Ovary (tissue), 9 donors: Measurements from ENCODE around the gene GCSH. TPM values are rescaled to one million over a fixed set of nuclear protein-coding genes. Genes with fewer than 3 reads are reported as not detected.

Experiments used
- DNase-seq, 5 donors: peaks; one replicate each; pipeline ENCODE4 v3.0.0-alpha.2; 2019 to 2020
- H3K27ac ChIP-seq, 2 donors: fragments of 200-600 bp; one replicate each; pipeline versions ENCODE4 v1.5.1 to v1.8.0; 2019 to 2022
- H3K27me3 ChIP-seq: fragments of 200-600 bp; one replicate; pipeline ENCODE4 v1.8.0; 2022
- H3K36me3 ChIP-seq: fragments of 200-600 bp; sonication (generic); one replicate; pipeline ENCODE4 v1.5.1; 2019
- H3K4me1 ChIP-seq: one replicate; pipeline ENCODE4 v1.8.1; 2013; ENCODE audit warnings: mild to moderate bottlenecking, moderate library complexity; ENCODE audit not compliant: insufficient read depth
- H3K4me3 ChIP-seq: fragments of 200-600 bp; sonication (generic); one replicate; pipeline ENCODE4 v1.5.1; 2017
- H3K9me3 ChIP-seq, 2 donors: fragments of 200-600 bp in 1 of 2; sonication (generic) in 1 of 2; one replicate each; pipeline versions ENCODE4 v1.5.1 to v1.8.1; 2013 to 2019; ENCODE audit warnings: mild to moderate bottlenecking in 1 of 2, moderate library complexity in 1 of 2
- EP300 ChIP-seq: sonication (generic); formaldehyde crosslinking; IDR thresholded peaks from one replicate; pipeline ENCODE4 v1.6.1; 2017; ENCODE audit warnings: antibody characterized with exemption
- POLR2A ChIP-seq: fragments of 450-650 bp; IDR thresholded peaks from one replicate; pipeline ENCODE4 v1.6.1; 2017; ENCODE audit warnings: antibody characterized with exemption, mild to moderate bottlenecking, moderate library complexity
- WGBS, 3 donors: extraction: QIAGEN DNeasy Blood & Tissue Kit in 1 of 3; methylation state at CpG; one replicate each; pipeline versions ENCODE4 v1.1.5 to v1.1.7; 2013 to 2017; 5-methylcytosine and 5-hydroxymethylcytosine counted together
- intact Hi-C, 4 donors: fragments of 100-400 bp; cut with DNase I; formaldehyde crosslinking; loops; one replicate each; pipeline versions ENCODE4 v1.11.0 to v1.15.1; 2022 to 2023
- polyA plus RNA-seq, 2 donors: library from polyadenylated mRNA; stranded (reverse); fragments of 200-250 nt in 1 of 2; fragments of 350-450 nt in 1 of 2; fragmentation: Illumina TruSeq in 1 of 2; extraction: RNeasy Lipid Tissue Mini Kit (QIAGEN cat#74804) in 1 of 2; gene quantifications; one replicate each; pipeline ENCODE4 v1.2.3, GENCODE V29; 2013 to 2014
- total RNA-seq, 7 donors: library from RNA; depleted of rRNA in 2 of 7; stranded (reverse); fragments of >200 nt in 2 of 7; fragmentation: NEBNext Ultra II Directional in 3 of 7; extraction: Animal tissue kit (Norgen Biotek cat#: 25700) in 3 of 7; gene quantifications; one replicate each; pipeline versions ENCODE4 v1.1.0 to v1.2.4, GENCODE V29; 2016 to 2023
- TF ChIP-seq, protein P1 (sequence below), 3 donors: fragments of 450-650 bp in 2 of 3; fragments of 200-600 bp in 1 of 3; IDR thresholded peaks; one replicate each; pipeline versions ENCODE4 v1.5.1 to v1.8.0; 2016 to 2022; ENCODE audit warnings: antibody characterized with exemption in 3 of 3, mild to moderate bottlenecking in 1 of 3
- donor health status: DM: no; HTN: no; CAD: no; lungs with moderate emphysema.
- donor health status: DM: no; HTN: no; CAD: no.
- donor health status: Bipolar disorder and iron deficiency.
- donor health status: DM: yes; HTN: yes; CAD: no.
- donor health status: DM: no; HTN: no; CAD: no.
- donor health status: DM: yes; HTN: yes; CAD: no.

The GCSH gene
- total and polyA plus RNA-seq, 9 donors = 13.7 to 45.0 (median 26.2) TPM

DNA sequence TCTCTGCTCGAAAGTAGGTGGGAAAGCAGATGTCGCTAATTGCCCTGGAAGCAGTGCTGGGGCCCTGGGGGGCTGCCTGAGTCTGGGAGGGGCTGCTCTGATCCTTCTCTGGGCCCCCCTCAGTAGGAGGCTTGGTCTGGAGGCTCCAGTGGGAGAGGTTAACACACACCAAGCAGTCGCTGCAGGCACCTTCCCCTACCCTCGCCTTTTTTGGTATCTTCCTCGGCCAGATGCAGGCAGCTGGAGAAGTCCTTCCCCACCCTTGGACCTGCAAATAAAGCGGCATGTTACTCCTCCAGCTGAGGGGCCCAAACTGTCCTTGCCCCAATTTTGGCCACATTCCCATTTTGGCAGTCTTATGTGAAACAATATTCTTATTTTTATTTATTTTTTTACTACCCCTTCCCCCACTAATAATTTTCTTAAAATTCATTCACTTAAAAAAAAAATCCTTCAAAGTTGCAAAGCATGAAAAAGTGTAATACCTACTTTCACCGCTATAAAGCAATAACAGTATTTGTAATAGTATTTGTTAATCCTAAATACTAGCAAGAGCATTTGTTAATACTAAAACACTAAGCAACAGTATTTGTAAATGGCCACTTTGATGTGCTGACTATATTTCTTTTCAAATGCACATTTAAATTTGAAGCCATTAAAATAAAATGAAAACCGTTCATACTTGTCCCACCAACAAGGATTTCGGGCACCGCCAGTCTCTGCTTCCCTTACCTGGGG lies 34.2 kb downstream of the GCSH start:
- Histone ChIP-seq H3K27me3 (no peaks in the 10 kb centered on the region), H3K9me3 (no peaks in the 10 kb centered on the region), H3K36me3 (no peaks in the 10 kb centered on the region), H3K4me3 (no peak overlapping the region), H3K4me1 (no peaks in the 10 kb centered on the region), H3K27ac (no peak overlapping the region)
- 53 to 69% (median 59%) methylated on average over 10 of the region's 10 CpGs for WGBS, 3 donors
- intact Hi-C loops = no loop called here
- TF ChIP-seq EP300 (no peak), POLR2A (no peak)
- TF ChIP-seq, protein P1, sequence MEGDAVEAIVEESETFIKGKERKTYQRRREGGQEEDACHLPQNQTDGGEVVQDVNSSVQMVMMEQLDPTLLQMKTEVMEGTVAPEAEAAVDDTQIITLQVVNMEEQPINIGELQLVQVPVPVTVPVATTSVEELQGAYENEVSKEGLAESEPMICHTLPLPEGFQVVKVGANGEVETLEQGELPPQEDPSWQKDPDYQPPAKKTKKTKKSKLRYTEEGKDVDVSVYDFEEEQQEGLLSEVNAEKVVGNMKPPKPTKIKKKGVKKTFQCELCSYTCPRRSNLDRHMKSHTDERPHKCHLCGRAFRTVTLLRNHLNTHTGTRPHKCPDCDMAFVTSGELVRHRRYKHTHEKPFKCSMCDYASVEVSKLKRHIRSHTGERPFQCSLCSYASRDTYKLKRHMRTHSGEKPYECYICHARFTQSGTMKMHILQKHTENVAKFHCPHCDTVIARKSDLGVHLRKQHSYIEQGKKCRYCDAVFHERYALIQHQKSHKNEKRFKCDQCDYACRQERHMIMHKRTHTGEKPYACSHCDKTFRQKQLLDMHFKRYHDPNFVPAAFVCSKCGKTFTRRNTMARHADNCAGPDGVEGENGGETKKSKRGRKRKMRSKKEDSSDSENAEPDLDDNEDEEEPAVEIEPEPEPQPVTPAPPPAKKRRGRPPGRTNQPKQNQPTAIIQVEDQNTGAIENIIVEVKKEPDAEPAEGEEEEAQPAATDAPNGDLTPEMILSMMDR (IDR thresholded peaks at IDR 0.05) = no peak
- DNase-seq = no peak

DNA sequence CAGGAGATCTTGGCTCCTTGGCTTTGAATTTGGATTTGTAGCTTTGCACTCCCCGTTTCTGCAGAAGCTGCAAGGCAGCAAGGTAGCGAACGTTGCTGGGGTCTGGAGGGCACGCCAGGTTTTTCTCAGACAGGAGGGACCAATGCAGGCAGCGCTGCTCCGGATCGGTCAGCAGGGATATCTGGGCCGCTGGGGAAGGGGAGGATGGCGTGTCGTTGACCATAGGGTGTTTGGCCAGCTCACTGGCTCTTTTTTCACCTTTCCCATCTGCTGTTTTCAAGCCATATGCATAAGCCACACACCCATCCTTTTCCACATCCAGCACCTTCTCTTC lies 34.9 kb downstream of the GCSH start:
- no peak for DNase-seq
- TF ChIP-seq, protein P1 (IDR thresholded peaks at IDR 0.05) = no peak
- TF ChIP-seq POLR2A (no peak), EP300 (no peak)
- intact Hi-C loops = no loop called here
- no peaks in the 10 kb centered on the region for H3K36me3 ChIP-seq
- 70 to 82% (median 76%) methylated on average over 10 of the region's 10 CpGs for WGBS, 3 donors
- H3K4me3 ChIP-seq = no peak overlapping the region
- H3K9me3 ChIP-seq = no peaks in the 10 kb centered on the region
- H3K4me1 ChIP-seq = no peaks in the 10 kb centered on the region
- no peak overlapping the region for H3K27ac ChIP-seq
- H3K27me3 ChIP-seq = no peaks in the 10 kb centered on the region

DNA sequence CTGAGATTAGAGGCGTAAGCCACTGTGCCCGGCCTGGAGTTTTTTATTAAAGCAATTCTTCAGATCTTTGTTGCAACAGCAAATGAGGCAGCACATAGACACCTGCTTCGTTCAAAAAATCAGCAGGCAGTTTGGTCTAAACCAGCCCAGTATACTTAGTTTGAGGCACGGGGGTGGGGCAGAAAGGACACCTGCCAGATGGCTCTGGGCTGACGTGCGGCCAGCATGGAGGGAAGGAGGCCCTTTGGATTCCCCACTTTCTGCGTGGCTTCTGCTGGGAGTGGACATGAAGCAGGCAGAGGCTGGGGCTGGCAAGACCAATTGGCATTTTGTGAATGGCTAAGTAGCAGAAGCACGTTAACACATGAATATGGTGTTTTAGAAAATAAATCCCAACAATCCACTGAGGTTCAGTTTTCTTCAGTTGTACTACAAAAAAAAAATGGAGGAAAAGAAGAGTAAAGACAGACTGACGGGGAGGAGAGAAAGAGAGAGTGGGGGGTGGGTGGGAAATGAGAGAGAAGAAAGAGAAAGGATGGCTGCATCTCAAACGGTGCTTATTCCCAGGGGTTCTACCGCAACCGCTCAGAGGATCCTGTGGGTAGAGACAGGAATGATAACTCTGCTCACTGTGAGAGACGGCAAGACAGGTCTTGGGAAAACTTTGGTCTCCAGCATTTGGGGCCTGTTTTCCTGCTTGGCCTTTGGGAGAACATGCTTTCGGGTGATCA lies 35.5 kb downstream of the GCSH start:
- intact Hi-C loops = no loop called here
- H3K9me3 ChIP-seq = no peaks in the 10 kb centered on the region
- H3K27me3 ChIP-seq = no peaks in the 10 kb centered on the region
- no peak for DNase-seq
- no peaks in the 10 kb centered on the region for H3K4me1 ChIP-seq
- H3K27ac ChIP-seq = no peak overlapping the region
- H3K4me3 ChIP-seq = no peak overlapping the region
- 86 to 88% (median 88%) methylated on average over 14 of the region's 14 CpGs for WGBS, 3 donors
- H3K36me3 ChIP-seq = no peaks in the 10 kb centered on the region
- TF ChIP-seq, protein P1 (IDR thresholded peaks at IDR 0.05) = no peak
- TF ChIP-seq EP300 = no peak
- no peak for TF ChIP-seq POLR2A

DNA sequence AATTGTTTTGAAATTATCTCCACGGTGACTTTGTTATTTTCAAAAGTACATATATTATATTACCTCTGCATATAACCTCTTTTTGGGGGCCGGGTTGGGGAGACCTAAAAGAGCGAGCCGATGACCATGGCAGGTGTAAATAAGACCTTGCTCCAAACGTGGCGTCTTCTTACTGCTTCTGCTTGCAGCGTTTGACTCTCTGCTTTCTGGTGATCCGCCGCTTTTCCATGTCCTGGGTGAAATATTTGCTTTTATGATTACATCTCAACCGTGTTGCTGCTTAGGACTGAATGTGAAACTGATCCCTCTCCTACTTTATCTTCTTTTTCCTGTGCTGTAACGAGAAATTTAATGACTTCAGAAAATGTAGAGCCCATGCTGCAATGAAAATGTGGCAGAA lies 42.4 kb downstream of the GCSH start:
- TF ChIP-seq EP300 (no peak), POLR2A (no peak)
- TF ChIP-seq, protein P1 (IDR thresholded peaks at IDR 0.05) = no peak
- H3K4me1 ChIP-seq = no peaks in the 10 kb centered on the region
- no peaks in the 10 kb centered on the region for H3K9me3 ChIP-seq
- H3K36me3 ChIP-seq = no peaks in the 10 kb centered on the region
- WGBS, 3 donors = 75 to 81% (median 81%) methylated on average over 11 of the region's 11 CpGs
- intact Hi-C loops = no loop called here
- no peak overlapping the region for H3K27ac ChIP-seq
- no peak for DNase-seq
- no peak overlapping the region for H3K4me3 ChIP-seq
- no peaks in the 10 kb centered on the region for H3K27me3 ChIP-seq
